Stimulated activated CD4-positive, alpha-beta T cell treated with anti-CD3 and anti-CD28 coated beads, Interleukin-4, amount 100 ng/mL, for 4 hours (primary cell): ENCODE measurements around the gene PPAN.

Experiments
- DNase-seq, 2 experiments: peaks; one replicate each; pipeline ENCODE4 v3.0.0-alpha.2; 2020

PPAN gene, protein sequence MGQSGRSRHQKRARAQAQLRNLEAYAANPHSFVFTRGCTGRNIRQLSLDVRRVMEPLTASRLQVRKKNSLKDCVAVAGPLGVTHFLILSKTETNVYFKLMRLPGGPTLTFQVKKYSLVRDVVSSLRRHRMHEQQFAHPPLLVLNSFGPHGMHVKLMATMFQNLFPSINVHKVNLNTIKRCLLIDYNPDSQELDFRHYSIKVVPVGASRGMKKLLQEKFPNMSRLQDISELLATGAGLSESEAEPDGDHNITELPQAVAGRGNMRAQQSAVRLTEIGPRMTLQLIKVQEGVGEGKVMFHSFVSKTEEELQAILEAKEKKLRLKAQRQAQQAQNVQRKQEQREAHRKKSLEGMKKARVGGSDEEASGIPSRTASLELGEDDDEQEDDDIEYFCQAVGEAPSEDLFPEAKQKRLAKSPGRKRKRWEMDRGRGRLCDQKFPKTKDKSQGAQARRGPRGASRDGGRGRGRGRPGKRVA

DNA sequence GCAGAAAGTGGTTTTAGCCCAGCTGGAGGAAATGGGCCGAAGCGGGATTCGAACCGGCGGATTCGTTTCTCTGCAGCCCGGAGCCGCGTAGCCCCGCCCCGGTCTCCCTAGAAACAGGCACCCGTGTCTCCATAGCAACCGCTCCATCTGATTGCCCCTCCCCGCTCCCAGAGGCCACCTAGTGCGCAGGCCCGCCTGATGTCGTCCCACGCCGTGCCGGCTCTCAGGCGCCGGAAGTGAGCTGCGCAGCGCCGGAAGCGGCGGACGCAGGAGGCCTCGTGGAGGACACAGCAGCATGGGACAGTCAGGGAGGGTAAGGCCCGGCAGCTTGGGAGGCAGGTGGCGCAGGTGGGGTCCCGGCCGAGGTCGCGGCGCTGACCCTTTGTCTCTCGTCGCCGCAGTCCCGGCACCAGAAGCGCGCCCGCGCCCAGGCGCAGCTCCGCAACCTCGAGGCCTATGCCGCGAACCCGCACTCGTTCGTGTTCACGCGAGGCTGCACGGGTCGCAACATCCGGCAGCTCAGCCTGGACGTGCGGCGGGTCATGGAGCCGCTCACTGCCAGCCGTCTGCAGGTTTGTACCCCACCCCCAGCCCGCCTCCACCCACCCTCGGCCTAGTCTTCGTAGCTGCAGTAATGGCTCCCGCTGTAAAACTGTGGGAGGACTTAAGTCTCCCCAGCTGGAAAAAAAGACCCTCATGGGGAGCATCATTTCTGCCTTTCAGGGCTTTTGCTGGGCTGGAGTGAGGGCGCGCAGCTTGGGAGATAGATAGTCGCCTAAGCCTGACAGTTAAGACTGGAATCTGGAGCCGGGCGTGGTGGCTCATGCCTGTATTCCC is at the start of gene PPAN:
TSS of gene PPAN (plus strand) at position 263 of the 837 bp plus-strand sequence. CDS start at position 296, 33 bp downstream.
- peak; percentile 92 to 95 for DNase-seq

DNA sequence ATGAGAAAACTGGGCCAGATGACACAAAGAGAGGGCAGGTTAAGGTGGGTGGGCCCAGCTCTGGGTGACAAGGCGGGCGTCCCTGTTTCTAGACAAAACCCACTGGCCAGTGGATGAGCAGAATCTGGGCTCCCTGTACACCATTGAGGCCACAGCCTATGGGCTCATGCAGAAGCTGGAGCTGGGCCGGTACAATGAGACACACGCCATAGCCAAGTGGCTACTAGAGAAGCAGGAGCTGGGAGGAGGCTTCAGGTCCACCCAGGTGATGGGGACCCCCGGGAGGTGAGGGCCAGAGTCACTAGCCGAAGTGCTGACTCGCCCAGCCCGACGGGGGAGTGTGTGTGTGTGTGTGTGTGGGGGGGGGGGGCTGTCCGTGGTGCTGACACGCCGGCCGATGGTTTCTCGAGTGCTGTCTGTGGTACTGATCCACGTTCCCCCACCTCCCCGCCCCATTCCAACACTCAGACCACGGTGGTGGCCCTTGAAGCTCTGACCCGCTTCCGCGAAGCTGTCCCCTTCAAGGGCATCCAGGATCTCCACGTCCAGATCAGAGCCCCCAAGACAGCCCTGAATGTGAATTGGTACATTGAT is 44.3 kb upstream of the PPAN start:
- DNase-seq = no peak

DNA sequence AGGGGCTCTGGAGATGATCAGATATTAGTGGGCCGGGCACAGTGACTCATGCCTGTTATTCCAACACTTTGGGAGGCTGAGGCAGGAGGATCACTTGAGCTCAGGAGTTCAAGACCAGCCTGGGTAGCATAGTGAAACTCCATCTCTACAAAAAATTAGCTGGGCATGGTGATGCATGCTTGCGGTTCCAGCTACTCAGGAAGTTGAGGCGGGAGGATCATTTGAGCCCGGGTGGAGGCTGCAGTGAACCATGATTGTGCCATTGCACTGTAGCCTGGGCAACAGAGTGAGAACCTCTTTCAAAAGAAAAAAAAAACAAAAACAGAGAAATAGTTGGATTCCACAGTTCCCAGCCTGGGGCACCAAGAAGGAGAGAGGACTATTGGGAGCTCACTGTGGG is 38.0 kb upstream of the PPAN start:
- no peak for DNase-seq

DNA sequence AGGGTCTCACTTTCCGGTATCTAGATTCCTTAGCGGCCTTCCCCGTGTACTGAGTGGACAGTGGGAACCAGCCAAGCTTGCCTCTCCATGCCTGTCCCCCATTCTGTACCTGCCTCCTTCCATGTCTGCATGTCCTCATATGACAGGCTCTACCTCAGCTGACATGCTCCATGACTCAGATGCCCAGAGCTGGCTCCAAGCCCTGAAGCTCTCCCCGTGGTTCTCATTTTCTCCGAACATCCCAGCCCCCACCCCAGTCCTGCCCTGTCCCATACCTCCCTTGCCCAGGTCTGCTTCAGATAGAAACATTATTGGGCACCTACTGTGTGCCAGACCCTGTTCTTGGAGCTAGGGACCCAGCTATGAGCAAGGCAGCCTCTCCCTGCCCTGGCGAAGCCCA is 37.1 kb upstream of the PPAN start:
- DNase-seq = no peak

DNA sequence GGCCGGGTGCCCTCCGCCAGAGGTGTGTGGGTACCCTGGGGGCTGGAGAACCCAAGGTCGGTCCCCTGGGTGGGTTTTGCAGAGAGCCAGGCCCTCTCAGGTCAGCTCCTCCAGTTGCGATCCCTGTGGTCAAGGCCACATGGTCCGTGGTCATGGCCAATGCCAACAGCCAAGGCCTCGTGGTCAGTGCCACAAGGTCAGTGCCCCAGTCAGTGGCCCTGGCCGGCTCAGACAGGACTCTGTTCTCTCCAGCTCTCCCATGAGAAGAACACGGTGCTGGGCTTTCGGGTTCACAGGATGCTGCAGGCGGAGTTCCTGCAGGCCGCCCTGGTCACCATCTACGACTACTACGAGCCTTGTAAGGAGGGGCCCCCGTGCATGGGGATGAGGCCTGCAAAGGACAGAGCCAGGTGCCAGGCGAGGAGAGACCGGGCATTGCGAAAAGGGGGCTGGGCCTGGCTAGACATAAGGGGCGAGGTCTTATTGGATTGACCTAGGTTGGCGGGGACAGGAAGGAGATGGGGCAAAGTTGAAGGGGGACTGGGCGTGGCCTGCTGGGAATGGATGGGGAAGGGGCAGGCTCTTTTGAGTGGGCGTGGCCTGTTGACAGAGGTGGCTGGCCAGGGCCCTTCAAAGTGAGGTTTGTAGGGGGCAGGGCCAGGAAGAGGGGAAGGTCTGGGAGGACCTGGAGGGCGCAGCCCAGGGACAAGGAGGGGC is 35.3 kb upstream of the PPAN start:
- no peak for DNase-seq

DNA sequence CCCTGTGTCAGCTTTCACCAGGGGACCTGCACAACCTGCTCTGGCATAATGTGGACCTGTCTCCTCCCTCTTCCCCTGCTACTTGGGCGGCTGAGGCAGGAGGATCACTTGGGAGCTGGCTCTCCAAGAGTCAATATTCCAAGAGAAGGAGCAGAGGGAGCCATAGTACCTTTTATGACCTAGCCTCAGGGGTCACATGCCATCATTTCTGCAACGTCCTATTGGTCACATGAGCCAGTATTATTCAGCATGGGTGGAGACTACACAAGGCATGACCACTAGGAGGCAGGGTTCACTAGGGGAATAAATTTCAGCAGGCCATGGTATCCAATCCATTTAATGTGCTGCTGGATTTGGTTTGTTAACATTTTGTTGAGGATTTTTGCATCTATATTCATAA is 32.0 kb upstream of the PPAN start:
- DNase-seq = peak; percentile 30 to 40

DNA sequence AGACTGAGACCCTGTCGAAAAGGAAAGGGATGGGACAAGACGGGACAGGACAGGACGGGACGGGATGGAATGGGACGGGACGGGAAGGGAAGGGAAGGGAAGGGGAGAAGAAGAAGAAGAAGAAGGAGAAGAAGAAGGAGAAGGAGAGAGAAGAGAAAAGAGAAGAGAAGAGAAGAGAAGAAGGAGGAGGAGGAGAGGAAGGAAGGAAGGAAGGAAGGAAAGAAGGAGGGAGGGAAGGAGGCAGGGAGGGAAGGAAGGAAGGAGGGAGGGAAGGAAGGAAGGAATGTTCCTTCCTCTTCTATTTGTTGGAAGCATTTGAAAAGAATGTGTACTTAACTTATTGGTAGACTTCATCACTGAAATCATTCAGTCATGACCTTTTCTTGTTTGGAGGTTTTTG is 29.6 kb upstream of the PPAN start:
- DNase-seq = no peak

DNA sequence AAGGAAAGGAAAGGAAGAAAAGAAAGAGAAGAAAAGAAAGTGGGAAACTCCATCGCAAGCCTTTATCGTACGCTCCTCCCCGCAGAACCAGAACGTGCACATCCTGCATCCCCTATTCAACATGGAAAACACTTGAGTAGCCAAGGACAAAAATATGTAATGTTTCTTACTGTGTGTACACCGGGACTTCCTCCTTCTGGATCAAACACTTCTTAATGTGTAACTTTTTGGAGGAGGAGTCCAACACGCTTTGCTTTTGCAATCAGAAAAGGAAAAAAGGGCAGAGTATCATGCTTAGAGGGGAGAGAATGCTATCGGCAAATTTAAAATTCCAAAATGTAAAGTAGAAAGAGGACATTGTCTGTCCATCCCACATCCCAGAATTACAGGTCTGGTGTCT is 27.8 kb upstream of the PPAN start:
- DNase-seq = no peak

DNA sequence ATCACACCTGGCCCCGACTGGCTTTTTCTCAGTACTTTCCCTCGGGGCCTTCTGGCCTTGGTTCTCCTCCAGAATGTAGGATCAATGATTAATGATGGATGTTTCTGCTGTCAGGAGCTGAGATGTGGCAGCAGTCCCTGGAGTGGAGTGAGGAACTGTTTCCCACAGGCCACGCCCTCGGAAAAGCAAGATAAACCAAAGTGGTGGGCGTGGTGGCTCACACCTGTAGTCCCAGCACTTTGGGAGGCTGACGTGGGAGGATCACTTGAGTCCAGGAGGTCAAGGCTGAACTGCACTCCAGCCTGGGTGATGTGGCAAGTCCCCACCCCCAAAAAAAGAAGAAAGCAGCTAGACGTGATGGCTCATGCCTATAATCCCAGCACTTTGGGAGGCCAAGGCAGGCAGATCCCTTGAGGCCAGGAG is 27.1 kb upstream of the PPAN start:
- DNase-seq = no peak

DNA sequence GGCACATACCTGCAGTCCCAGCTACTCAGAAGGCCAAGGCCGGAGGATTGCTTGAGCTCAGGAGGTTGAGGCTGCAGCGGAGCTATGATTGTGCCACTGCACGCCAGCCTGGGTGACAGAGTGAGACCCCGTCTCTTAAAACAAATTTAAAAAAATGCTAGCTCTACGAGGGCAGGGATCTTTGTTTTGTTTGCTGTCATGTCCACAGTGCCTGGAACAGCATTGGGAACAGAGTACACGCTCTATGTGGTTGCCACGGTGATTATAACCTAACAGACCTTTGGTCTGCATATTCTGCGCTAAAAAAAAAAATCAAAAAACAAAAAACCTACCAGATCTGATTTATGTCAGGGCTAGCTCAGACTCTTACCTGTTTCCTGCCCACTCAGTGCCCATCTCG is 22.3 kb upstream of the PPAN start:
- no peak for DNase-seq

DNA sequence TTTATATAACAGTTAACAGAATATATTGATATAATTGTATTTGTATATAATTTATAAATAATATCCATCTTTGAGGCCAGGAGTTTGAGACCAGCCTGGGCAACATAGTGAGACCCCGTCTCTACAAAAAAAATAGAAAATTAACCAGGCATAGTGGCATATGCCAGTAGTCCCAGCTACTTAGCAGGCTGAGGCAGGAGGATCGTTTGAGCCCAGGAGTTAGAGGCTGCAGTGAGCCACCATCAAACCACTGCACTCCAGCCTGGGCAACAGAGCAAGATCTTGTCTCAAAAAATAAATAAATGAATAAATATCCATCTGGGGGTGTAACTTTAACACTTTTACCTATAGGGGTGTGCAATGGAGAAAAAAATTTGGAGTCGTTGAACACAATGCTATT is 21.4 kb upstream of the PPAN start:
- no peak for DNase-seq

DNA sequence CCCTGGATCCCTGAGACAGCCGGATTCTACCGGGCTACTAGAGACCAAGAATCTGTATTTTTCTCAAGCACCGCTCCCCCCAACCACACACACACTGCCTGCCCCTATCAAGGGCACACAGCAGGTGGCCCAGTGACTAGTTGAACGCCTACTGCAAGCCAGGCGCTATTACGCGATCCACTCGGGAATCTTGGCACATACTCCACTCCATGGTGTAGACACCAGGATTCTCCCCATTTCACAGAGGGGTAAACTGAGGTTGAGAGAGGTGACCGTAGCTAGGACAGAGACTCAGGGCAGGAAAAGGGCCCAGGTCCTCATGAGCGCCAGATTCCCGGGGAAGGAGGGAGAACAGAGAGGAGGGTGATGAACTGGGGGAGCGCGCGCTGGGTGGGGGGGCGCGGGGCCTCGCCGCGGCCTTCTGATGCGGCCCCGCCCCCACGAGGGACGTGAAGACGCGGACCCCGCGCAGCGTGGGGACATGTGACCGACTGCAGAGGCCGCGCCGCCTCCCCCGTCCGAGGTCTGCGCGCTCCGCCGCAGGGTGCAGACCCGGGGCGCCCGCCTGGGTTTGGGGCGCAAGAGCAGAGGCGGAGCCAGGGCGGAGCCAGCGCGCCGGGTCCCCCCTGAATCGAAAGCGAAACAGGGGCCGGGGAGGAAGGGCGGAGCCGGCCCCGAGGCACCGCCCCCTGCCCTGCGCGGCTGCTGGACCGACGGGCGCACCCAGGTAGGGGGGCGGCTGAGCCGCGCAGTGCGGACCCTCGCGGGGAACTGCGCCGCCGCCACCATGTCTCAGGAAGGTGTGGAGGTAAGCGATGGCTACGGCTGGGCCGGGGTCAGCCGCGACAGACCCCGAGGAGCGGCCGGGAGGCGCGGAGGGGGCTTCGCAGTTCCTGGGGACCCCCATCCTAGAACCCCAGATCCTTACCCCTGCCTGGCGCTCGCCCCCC is 20.2 kb upstream of the PPAN start, which contains the start of gene SHFL:
TSS of gene SHFL (plus strand) at position 677 of the 950 bp plus-strand sequence. CDS start at position 788, 111 bp downstream.
- peak; percentile 81 to 83 for DNase-seq

DNA sequence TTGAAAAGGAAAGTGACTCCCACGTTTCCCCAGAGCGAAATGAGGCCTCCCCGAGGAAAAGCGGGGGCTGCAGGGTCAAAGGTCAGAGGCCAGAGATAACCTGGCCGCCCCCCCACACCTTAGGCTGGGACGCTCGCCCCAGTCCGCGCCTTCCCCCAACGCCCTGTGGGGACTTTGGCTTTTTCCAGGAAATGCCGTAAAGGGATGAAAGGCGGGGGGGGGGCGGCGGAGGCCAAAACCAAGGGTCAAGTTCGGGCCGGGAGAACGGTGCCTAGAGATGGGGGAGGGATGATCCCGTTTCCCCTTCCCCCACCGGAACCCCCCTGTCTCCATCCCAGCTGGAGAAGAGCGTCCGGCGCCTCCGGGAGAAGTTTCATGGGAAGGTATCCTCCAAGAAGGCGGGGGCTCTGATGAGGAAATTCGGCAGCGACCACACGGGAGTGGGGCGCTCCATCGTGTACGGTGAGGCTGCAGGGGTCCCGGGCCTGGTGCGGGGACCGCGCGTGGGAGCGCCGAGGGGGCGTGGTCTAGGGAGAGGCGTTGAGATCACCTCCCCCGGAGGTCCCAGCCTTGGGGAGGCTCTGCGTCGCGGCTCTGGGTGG is 19.5 kb upstream of the PPAN start:
- DNase-seq = peak; percentile 45 to 72

DNA sequence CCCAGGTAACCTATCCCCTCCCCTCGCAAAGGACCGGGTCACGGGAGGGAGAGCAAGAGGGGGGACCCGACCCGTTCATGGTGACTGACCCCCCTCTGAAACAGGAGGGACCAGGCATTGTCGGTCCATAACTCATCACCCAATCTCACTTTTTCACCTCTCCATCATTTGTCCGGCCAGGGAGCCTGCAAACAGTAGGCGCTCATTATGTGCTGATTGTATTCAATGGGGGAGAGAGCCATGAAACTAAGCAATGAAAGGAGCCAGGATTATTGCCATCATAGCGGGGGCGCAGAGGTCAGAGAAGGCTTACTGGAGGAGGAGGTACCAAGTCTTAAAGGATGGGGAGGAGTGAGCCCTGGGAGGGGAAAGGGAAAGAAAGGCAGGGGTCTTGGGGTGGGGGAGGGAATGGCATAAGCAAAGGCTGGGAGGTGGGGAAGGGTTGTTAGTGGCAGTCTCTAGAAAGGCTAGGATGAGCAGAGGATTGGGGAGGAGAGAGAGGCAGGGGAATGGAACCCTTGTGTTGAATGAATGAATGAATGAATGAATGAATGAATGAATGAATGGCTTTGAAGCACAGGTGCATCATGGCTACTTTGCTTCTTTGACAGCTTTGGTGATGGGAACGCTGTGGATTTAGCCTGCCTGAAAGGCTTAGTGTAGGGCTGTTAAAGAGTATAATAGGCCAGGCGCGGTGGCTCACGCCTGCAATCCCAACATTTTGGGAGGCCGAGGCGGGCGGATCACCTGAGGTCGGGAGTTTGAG is 18.7 kb upstream of the PPAN start:
- no peak for DNase-seq

DNA sequence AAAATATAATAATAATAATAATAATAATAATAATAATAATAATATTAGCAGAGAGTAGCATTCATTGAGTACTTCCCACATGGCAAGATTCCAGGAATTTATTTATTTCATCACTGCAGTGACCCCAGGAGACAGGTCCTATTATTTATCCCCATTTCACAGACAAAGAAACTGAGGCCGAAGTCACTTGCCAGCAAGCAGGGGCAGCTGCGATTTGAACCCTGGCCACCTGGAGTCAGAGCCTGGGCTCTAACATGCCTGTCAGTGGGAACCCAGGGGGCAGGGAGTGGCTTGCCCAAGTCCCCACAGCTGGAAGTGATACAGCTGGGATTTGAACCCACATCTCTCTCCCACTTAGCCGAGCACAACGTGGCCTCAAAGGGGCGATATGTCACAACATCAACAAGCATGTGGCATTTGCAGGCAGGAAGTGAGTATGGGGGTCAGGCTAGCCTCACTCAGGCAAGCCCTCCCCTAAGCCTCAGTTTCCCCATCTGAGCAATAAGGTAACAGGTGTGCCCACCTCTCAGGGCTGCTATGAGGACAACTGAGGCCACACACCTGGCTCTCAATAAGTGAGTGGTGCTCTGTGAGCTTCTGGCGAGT is 17.1 kb upstream of the PPAN start:
- no peak for DNase-seq

DNA sequence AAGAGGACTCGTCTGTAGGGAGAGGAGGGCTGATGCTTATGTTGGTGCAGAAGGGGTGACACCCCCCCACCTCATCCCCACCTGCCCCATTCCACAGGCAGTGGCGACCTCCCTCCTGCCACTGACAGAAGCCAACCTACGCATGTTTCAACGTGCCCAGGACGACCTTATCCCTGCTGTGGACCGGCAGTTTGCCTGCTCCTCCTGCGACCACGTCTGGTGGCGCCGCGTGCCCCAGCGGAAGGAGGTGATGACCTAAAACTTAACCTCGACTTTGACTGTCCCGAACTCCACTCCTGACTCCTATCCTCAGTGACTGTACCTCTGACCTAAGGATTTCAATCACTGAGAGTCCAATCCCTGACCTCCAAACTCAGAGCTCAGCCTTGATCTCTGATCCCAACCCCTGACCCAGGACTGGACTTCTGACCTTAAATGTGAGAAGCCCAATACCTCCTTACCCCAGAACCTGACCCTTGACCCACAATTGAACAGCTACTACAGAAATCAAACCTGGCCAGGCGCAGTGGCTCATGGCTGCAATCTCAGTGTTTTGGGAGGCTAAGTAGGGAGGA is 16.3 kb upstream of the PPAN start:
- DNase-seq = no peak

DNA sequence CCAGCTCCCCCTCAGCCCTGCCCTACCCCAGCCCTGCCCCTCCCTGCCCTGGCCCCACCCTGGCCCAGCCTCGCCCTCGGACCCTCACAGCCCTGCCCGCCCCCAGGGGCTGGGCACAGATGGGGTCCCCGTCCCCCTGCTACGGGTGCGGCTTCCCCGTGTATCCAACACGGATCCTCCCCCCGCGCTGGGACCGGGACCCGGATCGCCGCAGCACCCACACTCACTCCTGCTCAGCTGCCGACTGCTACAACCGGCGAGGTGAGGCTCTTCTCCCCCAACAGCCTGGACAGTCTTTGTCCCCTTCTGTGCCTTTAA is 14.8 kb upstream of the PPAN start:
- DNase-seq = no peak

DNA sequence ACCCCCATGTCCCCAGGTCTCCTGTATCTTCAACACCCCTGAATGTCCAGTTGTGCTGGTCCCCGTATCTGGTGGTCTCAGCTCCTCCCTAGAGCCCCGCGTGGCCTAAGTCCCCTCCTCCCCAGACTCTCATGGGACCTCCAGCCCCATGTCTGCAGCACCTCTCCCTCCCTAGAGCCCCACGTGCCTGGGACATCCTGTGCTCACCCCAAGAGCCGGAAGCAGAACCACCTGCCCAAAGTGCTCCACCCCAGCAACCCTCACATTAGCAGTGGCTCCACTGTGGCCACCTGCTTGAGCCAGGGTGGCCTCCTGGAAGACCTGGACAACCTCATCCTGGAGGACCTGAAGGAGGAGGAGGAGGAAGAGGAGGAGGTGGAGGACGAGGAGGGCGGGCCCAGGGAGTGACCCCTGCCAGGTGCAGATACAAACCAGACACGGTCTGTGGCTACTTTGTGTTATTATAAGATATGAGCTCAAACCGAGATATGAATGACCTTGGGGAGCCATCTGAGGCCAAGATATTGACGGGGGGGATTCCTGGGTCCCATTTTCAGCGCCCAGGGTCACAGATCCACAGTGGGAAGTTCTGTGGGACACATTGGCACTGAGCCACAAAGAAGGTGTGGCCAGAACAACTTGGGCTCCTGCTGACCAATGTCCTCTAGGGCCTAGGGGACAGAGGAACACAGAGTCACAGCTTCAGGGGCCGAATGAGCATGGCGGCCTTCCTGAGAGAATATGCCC is 14.1 kb upstream of the PPAN start:
- DNase-seq = no peak
